ENCODE data around the gene MAPK14.
"Not testable (repeated sequence)": the region's sequence is repeated elsewhere in the genome, so short reads cannot be mapped to it uniquely, and the experiment has no call there.

Gene MAPK14

GRCh38 chr6:36123270-36124139 lies 95.9 kb downstream of the MAPK14 start:
- no peaks in the 10 kb centered on the region for H3K27me3 Mint-ChIP-seq
- H3K4me1 Mint-ChIP-seq (ENCODE audit: low read depth): peaks cover 93% of the 10 kb centered on the region
- peaks cover 6% of the 10 kb centered on the region for H3K36me3 Mint-ChIP-seq (ENCODE audit: low read depth)
- peak overlapping the region; percentile 36 for H3K27ac Mint-ChIP-seq
- no peak overlapping the region for H3K4me3 Mint-ChIP-seq
- no peaks in the 10 kb centered on the region for H3K9me3 Mint-ChIP-seq

GRCh38 chr6:36124346-36124745 lies 96.7 kb downstream of the MAPK14 start:
- Mint-ChIP-seq H3K4me3 (peak overlapping the region; percentile 46), H3K27ac (peak overlapping the region; percentile 68), H3K4me1 (ENCODE audit: low read depth) (peaks cover 93% of the 10 kb centered on the region)
- not testable (repeated sequence) for H3K9me3 Mint-ChIP-seq; H3K27me3 Mint-ChIP-seq; H3K36me3 Mint-ChIP-seq (ENCODE audit: low read depth)

- H3K9me3 Mint-ChIP-seq: no peaks in the 10 kb centered on the region
- H3K4me3 Mint-ChIP-seq: no peak overlapping the region
- no peaks in the 10 kb centered on the region for H3K27me3 Mint-ChIP-seq
- peaks cover 93% of the 10 kb centered on the region for H3K4me1 Mint-ChIP-seq (ENCODE audit: low read depth)
- H3K27ac Mint-ChIP-seq: no peak overlapping the region
- peaks cover 3% of the 10 kb centered on the region for H3K36me3 Mint-ChIP-seq (ENCODE audit: low read depth)
These were observed 97.3 kb downstream of the MAPK14 start for GRCh38 chr6:36124881-36125280.

- H3K27ac Mint-ChIP-seq: no peak overlapping the region
- peaks cover 4% of the 10 kb centered on the region for H3K36me3 Mint-ChIP-seq (ENCODE audit: low read depth)
- no peaks in the 10 kb centered on the region for H3K9me3 Mint-ChIP-seq
- no peaks in the 10 kb centered on the region for H3K27me3 Mint-ChIP-seq
- no peak overlapping the region for H3K4me3 Mint-ChIP-seq
- H3K4me1 Mint-ChIP-seq (ENCODE audit: low read depth): peaks cover 88% of the 10 kb centered on the region
These were observed 98.0 kb downstream of the MAPK14 start for GRCh38 chr6:36125575-36125974.

GRCh38 chr6:36126121-36126520 lies 98.5 kb downstream of the MAPK14 start:
- no peaks in the 10 kb centered on the region for H3K9me3 Mint-ChIP-seq
- peaks cover 84% of the 10 kb centered on the region for H3K4me1 Mint-ChIP-seq (ENCODE audit: low read depth)
- no peak overlapping the region for H3K4me3 Mint-ChIP-seq
- no peak overlapping the region for H3K27ac Mint-ChIP-seq
- peaks cover 4% of the 10 kb centered on the region for H3K36me3 Mint-ChIP-seq (ENCODE audit: low read depth)
- H3K27me3 Mint-ChIP-seq: no peaks in the 10 kb centered on the region

GRCh38 chr6:36126553-36127458 lies 99.2 kb downstream of the MAPK14 start:
- H3K36me3 Mint-ChIP-seq (ENCODE audit: low read depth): peaks cover 4% of the 10 kb centered on the region
- peak overlapping the region; percentile 12 for H3K27ac Mint-ChIP-seq
- no peaks in the 10 kb centered on the region for H3K27me3 Mint-ChIP-seq
- H3K4me3 Mint-ChIP-seq: no peak overlapping the region
- H3K4me1 Mint-ChIP-seq (ENCODE audit: low read depth): peaks cover 84% of the 10 kb centered on the region
- H3K9me3 Mint-ChIP-seq: no peaks in the 10 kb centered on the region

- peaks cover 8% of the 10 kb centered on the region for H3K36me3 Mint-ChIP-seq (ENCODE audit: low read depth)
- no peaks in the 10 kb centered on the region for H3K9me3 Mint-ChIP-seq
- H3K27me3 Mint-ChIP-seq: no peaks in the 10 kb centered on the region
- no peak overlapping the region for H3K4me3 Mint-ChIP-seq
- peaks cover 84% of the 10 kb centered on the region for H3K4me1 Mint-ChIP-seq (ENCODE audit: low read depth)
- H3K27ac Mint-ChIP-seq: no peak overlapping the region
These were observed 99.9 kb downstream of the MAPK14 start for GRCh38 chr6:36127462-36128016.

- no peak overlapping the region for H3K4me3 Mint-ChIP-seq
- H3K4me1 Mint-ChIP-seq (ENCODE audit: low read depth): peaks cover 84% of the 10 kb centered on the region
- no peak overlapping the region for H3K27ac Mint-ChIP-seq
- no peaks in the 10 kb centered on the region for H3K9me3 Mint-ChIP-seq
- H3K27me3 Mint-ChIP-seq: no peaks in the 10 kb centered on the region
- H3K36me3 Mint-ChIP-seq (ENCODE audit: low read depth): peaks cover 13% of the 10 kb centered on the region
These were observed 100.5 kb downstream of the MAPK14 start for GRCh38 chr6:36128073-36128472.

- Mint-ChIP-seq H3K27ac (peak overlapping the region; percentile 55), H3K9me3 (no peaks in the 10 kb centered on the region), H3K36me3 (ENCODE audit: low read depth) (peaks cover 20% of the 10 kb centered on the region), H3K4me3 (no peak overlapping the region), H3K4me1 (ENCODE audit: low read depth) (peaks cover 84% of the 10 kb centered on the region), H3K27me3 (no peaks in the 10 kb centered on the region)
These were observed 101.2 kb downstream of the MAPK14 start for GRCh38 chr6:36128793-36129192.

GRCh38 chr6:36129334-36129733 lies 101.7 kb downstream of the MAPK14 start:
- H3K9me3 Mint-ChIP-seq, H3K27me3 Mint-ChIP-seq, H3K27ac Mint-ChIP-seq: not testable (repeated sequence)
- Mint-ChIP-seq H3K4me1 (ENCODE audit: low read depth) (peaks cover 81% of the 10 kb centered on the region), H3K4me3 (peak overlapping the region; percentile 94), H3K36me3 (ENCODE audit: low read depth) (peaks cover 22% of the 10 kb centered on the region)

- Mint-ChIP-seq H3K4me1 (ENCODE audit: low read depth) (peaks cover 79% of the 10 kb centered on the region), H3K27me3 (no peaks in the 10 kb centered on the region), H3K4me3 (peak within 1 kb of the TSS; percentile 94), H3K27ac (peak within 1 kb of the TSS; percentile 95), H3K9me3 (no peaks in the 10 kb centered on the region), H3K36me3 (ENCODE audit: low read depth) (peaks cover 26% of the 10 kb centered on the region)
These were observed 102.5 kb downstream of the MAPK14 start, which contains the start of gene MAPK13 for GRCh38 chr6:36129941-36130666. MAPK13 (plus strand) TSS chr6:36130513; CDS start chr6:36130583, 70 bp downstream.

- Mint-ChIP-seq H3K4me1 (ENCODE audit: low read depth) (peaks cover 79% of the 10 kb centered on the region), H3K27me3 (no peaks in the 10 kb centered on the region)
These were observed 103.3 kb downstream of the MAPK14 start for GRCh38 chr6:36130667-36131510.

GRCh38 chr6:36131511-36132245 lies 104.1 kb downstream of the MAPK14 start:
- Mint-ChIP-seq H3K9me3 (no peaks in the 10 kb centered on the region), H3K27me3 (no peaks in the 10 kb centered on the region), H3K27ac (peak overlapping the region; percentile 92), H3K4me1 (ENCODE audit: low read depth) (peaks cover 73% of the 10 kb centered on the region), H3K4me3 (peak overlapping the region; percentile 88), H3K36me3 (ENCODE audit: low read depth) (peaks cover 40% of the 10 kb centered on the region)

More at GRCh38 chr6:36130667-36131510, 103.3 kb downstream of the MAPK14 start:
- H3K27ac Mint-ChIP-seq: peak overlapping the region; percentile 92
- H3K4me3 Mint-ChIP-seq: peak overlapping the region; percentile 88
- H3K36me3 Mint-ChIP-seq (ENCODE audit: low read depth): peaks cover 33% of the 10 kb centered on the region
- H3K9me3 Mint-ChIP-seq: no peaks in the 10 kb centered on the region
